Measurements from ENCODE around the gene FUNDC2. TPM values are rescaled to one million over a fixed set of nuclear protein-coding genes. Genes with fewer than 3 reads are reported as not detected.

Gene FUNDC2
- total RNA-seq, 1 experiment from 2014 or later, result 80.7 TPM

GRCh38 chrX:154990496-154990895, 36.1 kb upstream of the FUNDC2 start:
- intact Hi-C loops (cut with micrococcal nuclease), result no loop called here
- Histone ChIP-seq H3F3A (ENCODE audit: low read length, unreplicated experiment) (no peaks in the 10 kb centered on the region), H3K9me2 (replicated peaks; ENCODE audit: low read length) (no peaks in the 10 kb centered on the region), H3K9me3 (ENCODE audit: low read length) (no peaks in the 10 kb centered on the region), H3K4me3 (ENCODE audit: low read length) (no peak overlapping the region), H3K27me3 (ENCODE audit: low read length) (no peaks in the 10 kb centered on the region), H3K27ac (ENCODE audit: low read length) (no peak overlapping the region), H2AFZ (ENCODE audit: low read length) (no peak overlapping the region), H4K20me1 (ENCODE audit: low read length) (no peaks in the 10 kb centered on the region), H3K79me2 (ENCODE audit: low read length) (no peaks in the 10 kb centered on the region), H3K4me2 (ENCODE audit: low read length) (no peak overlapping the region), H3K4me1 (ENCODE audit: insufficient read depth, low read length) (no peaks in the 10 kb centered on the region), H3K36me3 (ENCODE audit: low read depth, low read length) (no peaks in the 10 kb centered on the region), H3K9ac (ENCODE audit: low read length) (no peak overlapping the region)
- no TSS peak for BruUV-seq (replicated peaks)
- no peak for TF ChIP-seq EZH2phosphoT487 (IDR thresholded peaks at IDR 0.05; ENCODE audit: borderline replicate concordance, low read length)
- ChIA-PET CTCF (no interaction called here), POLR2A (ENCODE audit: unreplicated experiment) (no interaction called here)
- DNase-seq (no peak), ATAC-seq (no peak)

DNA sequence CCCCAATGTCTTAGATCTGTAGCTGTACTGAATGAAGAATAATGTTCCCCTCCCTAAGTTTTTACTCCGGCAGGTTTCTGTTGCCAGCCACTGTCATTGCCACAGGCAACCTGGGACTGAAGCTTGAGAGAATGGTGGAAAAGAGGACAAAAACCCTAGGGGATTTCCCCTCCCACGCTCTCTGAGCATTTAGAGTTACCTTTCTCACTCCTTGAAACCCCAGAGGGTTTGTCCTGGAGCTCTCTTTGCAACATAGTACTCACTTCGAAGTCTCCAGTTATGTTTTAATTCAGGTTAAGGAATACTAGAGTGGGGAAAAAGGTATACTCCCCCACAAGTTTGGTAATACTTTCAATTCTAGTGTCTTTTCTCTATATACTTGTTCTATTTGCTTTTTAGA, 35.6 kb upstream of the FUNDC2 start:
- H3K27me3 ChIP-seq (ENCODE audit: low read length), result no peaks in the 10 kb centered on the region
- no peaks in the 10 kb centered on the region for H3K9me2 ChIP-seq (replicated peaks; ENCODE audit: low read length)
- no peak overlapping the region for H3K27ac ChIP-seq (ENCODE audit: low read length)
- no TSS peak for BruUV-seq (replicated peaks)
- H3K4me3 ChIP-seq (ENCODE audit: low read length), result no peak overlapping the region
- ATAC-seq, result no peak
- no peak overlapping the region for H3K4me2 ChIP-seq (ENCODE audit: low read length)
- intact Hi-C loops (cut with micrococcal nuclease), result no loop called here
- TF ChIP-seq EZH2phosphoT487 (IDR thresholded peaks at IDR 0.05; ENCODE audit: borderline replicate concordance, low read length) (no peak), EZH2 (IDR thresholded peaks at IDR 0.05; ENCODE audit: low read length, unreplicated experiment) (no peak)
- TF ChIP-seq, protein P1, sequence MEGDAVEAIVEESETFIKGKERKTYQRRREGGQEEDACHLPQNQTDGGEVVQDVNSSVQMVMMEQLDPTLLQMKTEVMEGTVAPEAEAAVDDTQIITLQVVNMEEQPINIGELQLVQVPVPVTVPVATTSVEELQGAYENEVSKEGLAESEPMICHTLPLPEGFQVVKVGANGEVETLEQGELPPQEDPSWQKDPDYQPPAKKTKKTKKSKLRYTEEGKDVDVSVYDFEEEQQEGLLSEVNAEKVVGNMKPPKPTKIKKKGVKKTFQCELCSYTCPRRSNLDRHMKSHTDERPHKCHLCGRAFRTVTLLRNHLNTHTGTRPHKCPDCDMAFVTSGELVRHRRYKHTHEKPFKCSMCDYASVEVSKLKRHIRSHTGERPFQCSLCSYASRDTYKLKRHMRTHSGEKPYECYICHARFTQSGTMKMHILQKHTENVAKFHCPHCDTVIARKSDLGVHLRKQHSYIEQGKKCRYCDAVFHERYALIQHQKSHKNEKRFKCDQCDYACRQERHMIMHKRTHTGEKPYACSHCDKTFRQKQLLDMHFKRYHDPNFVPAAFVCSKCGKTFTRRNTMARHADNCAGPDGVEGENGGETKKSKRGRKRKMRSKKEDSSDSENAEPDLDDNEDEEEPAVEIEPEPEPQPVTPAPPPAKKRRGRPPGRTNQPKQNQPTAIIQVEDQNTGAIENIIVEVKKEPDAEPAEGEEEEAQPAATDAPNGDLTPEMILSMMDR (conservative IDR thresholded peaks at IDR 0.05; ENCODE audit: low read depth, low read length), result no peak
- H3K79me2 ChIP-seq (ENCODE audit: low read length), result no peaks in the 10 kb centered on the region
- no peaks in the 10 kb centered on the region for H3K9me3 ChIP-seq (ENCODE audit: low read length)
- no peaks in the 10 kb centered on the region for H3F3A ChIP-seq (ENCODE audit: low read length, unreplicated experiment)
- H3K4me1 ChIP-seq (ENCODE audit: insufficient read depth, low read length), result no peaks in the 10 kb centered on the region
- DNase-seq, result no peak
- no peak overlapping the region for H3K9ac ChIP-seq (ENCODE audit: low read length)
- ChIA-PET POLR2A (ENCODE audit: unreplicated experiment) (no interaction called here), CTCF (no interaction called here)
- no peaks in the 10 kb centered on the region for H3K36me3 ChIP-seq (ENCODE audit: low read depth, low read length)
- no peak overlapping the region for H2AFZ ChIP-seq (ENCODE audit: low read length)
- no peaks in the 10 kb centered on the region for H4K20me1 ChIP-seq (ENCODE audit: low read length)

DNA sequence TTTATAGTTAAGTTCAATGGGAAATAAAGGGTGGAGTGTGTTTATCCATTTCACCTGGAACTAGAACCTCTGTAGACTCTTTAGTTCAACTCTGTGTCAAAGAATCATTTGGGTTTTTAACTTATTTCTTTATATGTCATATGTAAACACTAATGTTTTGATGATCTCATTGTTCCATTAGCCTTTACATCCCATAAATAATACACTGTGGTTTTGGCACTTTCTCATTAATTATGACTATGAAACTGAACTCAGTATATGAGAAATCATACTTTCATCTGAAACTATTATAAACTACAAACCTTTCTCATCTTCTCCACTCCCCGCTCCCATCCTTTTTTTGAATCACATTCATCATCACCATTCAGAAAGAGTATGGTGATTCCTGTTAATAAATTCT, 35.2 kb upstream of the FUNDC2 start:
- Histone ChIP-seq H3F3A (ENCODE audit: low read length, unreplicated experiment) (no peaks in the 10 kb centered on the region), H3K9me2 (replicated peaks; ENCODE audit: low read length) (no peaks in the 10 kb centered on the region), H3K79me2 (ENCODE audit: low read length) (no peaks in the 10 kb centered on the region), H3K9ac (ENCODE audit: low read length) (no peak overlapping the region), H3K4me2 (ENCODE audit: low read length) (no peak overlapping the region), H3K36me3 (ENCODE audit: low read depth, low read length) (no peaks in the 10 kb centered on the region), H3K27me3 (ENCODE audit: low read length) (no peaks in the 10 kb centered on the region), H2AFZ (ENCODE audit: low read length) (no peak overlapping the region), H3K4me3 (ENCODE audit: low read length) (no peak overlapping the region), H3K9me3 (ENCODE audit: low read length) (no peaks in the 10 kb centered on the region), H4K20me1 (ENCODE audit: low read length) (no peaks in the 10 kb centered on the region), H3K4me1 (ENCODE audit: insufficient read depth, low read length) (no peaks in the 10 kb centered on the region), H3K27ac (ENCODE audit: low read length) (no peak overlapping the region)
- TF ChIP-seq EZH2phosphoT487 (IDR thresholded peaks at IDR 0.05; ENCODE audit: borderline replicate concordance, low read length) (no peak), EZH2 (IDR thresholded peaks at IDR 0.05; ENCODE audit: low read length, unreplicated experiment) (no peak)
- TF ChIP-seq, protein P1 (conservative IDR thresholded peaks at IDR 0.05; ENCODE audit: low read depth, low read length), result no peak
- ATAC-seq, result no peak
- CTCF ChIA-PET, result no interaction called here
- POLR2A ChIA-PET (ENCODE audit: unreplicated experiment), result no interaction called here
- DNase-seq, result no peak
- no TSS peak for BruUV-seq (replicated peaks)
- intact Hi-C loops (cut with micrococcal nuclease), result no loop called here

All from PC-3 (cell line).